ENCODE data around the gene UBXN6.

UBXN6 gene

GRCh38 chr19:4456843-4457653 is 546 bp downstream of the UBXN6 start:
- no peak for DNase-seq (ENCODE audit: low spot score)

GRCh38 chr19:4456476-4456842 is 1.1 kb downstream of the UBXN6 start:
- peak; percentile 56 for DNase-seq (ENCODE audit: low spot score)

GRCh38 chr19:4455719-4456475 is 1.7 kb downstream of the UBXN6 start:
- peak; percentile 72 for DNase-seq (ENCODE audit: low spot score)

DNA sequence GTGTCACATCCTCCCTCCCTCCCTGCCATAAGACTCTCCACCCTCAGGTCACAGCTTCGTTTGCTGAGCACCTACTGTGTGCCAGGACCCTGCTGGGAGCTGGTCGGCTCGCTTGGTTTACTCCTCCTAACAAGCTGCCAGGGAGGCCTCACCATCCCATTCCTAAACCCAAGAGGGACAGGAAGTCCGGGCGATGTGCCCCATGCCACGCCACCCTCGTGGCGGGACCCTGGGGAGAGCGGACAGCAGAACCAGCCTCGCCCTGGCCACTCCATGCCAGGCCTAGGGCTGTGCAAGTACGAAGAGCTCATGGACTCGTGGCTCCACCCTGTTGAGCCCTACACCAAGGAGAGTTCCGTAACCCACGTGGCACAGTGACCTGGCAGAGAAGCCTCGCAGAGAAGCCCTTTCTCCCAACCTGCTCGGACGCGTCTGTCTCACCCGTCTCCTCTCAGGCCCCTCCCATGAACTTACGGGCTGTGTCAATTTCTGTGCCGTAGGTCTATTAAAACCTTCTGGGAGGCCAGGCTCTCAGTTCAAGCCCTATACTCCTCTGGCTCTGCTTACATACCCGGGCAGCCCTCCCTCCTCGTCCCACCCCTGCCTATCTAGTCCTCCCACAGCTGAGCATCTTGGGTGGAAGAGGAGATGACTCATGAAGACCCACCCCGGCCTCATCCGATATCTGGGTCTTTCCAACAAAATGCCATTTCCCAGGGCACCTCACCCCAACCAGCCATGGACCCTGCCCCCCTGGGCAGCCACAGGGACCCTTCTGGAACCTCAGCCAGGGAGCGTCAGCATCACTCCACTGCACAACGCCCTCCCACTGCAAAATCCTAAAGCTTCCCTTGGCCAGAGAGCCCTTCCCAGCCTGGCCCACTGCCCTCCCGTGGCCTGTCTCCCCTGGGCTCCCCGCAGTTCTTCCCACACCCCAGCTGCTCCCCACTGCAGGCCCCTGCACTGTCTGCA is 2.6 kb downstream of the UBXN6 start:
- peak; percentile 95 for DNase-seq (ENCODE audit: low spot score)

DNA sequence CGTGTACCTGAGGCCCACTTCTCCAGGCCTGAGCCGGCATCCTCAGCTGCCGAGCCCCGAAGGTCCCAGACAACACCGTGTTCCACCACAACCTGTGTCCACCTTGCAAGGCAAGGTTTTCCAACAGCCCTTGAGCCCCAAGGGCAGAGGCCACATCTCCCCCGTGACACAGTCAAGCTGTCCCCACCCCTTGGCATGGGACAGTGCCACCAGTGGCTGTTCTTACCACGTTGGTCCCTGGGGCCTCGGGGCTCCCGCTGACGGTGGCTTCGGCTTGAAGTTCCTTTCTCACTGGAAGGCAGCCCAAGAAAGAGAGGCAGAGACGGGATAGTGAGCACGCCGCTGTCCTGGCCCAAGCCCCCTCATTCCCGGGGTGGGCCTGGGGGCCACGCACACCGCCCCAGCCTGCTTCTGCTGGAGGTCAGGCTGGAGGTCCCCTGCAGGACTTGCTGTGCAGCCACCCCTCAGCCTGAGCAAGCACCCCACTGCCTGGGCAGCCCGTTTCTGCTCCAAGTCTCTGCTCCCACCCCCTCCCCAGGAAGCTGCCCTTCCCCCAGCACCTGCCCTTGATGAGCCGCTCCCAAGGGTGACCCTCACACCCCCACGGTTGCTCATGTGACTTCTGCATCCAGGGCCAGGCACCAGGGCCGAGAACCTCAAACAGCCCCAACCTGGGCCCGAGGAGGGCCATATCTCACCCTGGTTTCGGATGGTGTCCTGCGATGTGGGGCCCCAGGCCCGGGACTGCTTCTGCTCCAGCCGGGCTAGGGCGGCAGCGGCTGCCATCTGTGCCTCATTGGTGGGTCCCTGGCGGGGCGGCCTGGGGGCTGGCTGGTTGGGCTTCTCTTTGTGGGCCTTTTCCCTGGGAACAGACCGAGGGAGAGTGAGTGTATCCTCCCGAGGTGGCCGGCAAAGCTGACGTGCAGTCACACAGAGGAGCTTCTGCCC is 4.1 kb downstream of the UBXN6 start:
- no peak for DNase-seq (ENCODE audit: low spot score)

GRCh38 chr19:4452230-4452990 is 5.2 kb downstream of the UBXN6 start:
- DNase-seq (ENCODE audit: low spot score) = no peak

- DNase-seq (ENCODE audit: low spot score) = no peak
Measured at GRCh38 chr19:4449639-4450028, 8.0 kb downstream of the UBXN6 start.

GRCh38 chr19:4449022-4449638 is 8.5 kb downstream of the UBXN6 start:
- DNase-seq (ENCODE audit: low spot score) = peak; percentile 19

- DNase-seq (ENCODE audit: low spot score) = no peak
Measured at GRCh38 chr19:4448147-4448985, 9.2 kb downstream of the UBXN6 start.

DNA sequence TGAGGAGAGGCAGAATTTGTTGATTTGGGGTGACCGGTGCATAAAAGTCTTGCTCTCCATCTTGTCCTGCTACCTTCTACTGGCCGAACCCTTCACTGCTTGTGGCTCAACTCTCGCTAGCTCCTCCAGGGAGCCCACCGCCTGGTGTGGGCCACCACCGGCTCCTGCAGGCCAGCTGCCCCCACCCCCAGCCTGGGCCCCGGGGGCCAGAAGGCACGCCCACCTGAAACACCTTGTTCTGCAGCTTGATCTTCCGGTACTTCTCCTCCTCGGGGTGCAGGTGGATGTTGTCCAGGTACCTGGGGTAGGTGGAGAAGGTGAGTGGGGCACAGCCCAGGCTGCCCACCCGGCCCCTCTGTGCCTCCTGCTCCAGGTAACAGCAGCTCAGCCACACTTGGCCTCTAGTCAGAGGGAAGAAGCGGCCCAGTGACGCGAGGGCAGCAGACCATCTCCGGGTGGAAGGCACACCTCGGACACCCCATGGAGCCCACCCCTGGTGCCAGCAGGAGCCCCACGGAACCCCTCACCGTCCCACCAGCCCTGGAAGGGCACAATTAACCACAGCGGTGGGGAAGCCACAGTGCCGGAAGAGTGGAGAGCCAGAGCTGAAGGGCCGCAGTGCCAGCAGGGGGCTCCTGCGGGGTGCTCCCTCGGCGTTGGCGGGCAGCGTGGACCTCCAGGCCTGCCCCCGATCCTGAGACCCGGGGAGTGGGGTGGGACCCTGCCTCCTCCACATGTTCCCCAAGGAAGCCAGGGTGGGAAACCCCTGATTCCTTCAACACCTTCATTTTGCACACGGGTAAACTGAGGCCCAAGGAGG is 10.1 kb downstream of the UBXN6 start:
- no peak for DNase-seq (ENCODE audit: low spot score)

- DNase-seq (ENCODE audit: low spot score) = no peak
Measured at GRCh38 chr19:4446704-4447200, 10.8 kb downstream of the UBXN6 start.

DNA sequence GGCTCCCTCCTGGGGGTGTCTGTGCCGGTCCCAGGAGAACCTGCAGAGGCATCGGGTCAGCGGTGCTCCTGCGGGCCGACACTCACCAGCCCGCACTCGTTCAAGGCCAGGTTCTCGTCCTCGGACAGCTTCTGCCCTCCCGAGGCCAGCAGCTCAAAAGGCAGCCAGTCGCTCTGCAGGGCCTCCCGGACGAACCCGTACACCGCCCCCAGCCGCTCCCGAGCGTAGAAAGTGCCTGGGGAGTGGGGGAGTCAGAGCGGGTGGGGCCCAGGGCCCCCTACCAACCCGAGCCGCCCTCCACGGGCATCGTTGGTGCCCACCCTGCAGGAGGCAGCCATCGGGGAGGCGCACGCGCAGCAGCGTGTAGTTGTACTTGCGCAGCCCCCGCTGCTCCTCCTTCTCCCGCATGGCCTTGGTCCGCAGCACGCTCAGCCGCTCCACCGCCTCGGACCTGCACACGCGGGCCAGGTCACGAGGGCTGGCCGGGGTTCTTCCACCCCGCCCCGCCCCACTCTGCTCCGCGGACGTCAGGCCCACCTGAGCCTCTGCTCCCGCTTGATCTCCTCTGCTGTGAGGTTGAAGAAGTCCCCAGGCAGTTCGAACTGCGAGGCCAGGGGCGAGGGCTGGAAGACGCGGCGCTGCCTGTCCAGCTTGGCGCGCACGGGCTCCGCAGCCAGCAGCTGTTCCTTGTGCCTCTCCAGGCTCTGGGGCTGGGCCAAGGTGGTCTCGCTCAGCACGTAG is 11.5 kb downstream of the UBXN6 start:
- DNase-seq (ENCODE audit: low spot score) = no peak

- no peak for DNase-seq (ENCODE audit: low spot score)
Measured at GRCh38 chr19:4444765-4445741, 12.5 kb downstream of the UBXN6 start.

DNA sequence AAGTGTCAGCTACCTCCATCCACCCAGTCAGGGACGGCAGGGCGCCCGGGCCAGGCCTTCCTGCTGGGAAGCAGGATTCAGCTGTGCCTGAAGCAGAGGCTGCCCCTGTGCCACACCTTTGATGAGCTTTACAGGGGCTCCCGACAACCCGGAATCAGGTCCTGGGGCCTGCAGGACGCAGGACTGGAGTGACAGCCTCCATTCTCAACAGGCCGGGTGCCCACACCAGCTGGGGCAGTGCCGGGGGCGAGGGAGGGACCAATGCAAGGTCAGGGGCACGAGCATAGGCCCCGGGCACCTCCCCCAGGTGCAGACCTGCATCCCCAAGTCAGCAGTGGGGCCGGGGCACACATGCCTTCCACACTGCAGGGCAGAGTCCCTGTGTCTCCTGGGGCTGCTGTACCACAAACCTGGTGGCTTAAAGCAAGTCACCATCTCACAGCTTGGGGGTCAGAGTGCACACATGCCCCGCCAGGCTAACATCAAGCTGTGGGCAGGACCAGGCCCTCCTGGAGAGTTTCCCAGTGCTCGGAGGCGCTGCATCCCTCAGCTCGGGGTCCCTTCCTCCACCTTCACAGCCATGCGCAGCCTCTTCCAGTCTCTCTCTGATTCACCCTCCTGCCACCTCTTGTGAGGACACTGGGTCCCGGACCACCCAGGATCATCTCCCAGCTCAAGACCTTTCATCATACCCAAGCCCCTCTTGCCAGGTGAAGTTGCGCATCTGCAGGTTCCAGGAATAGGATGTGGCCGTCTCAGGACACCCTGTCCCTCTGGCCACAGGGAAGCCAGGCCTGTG is 13.4 kb downstream of the UBXN6 start:
- DNase-seq (ENCODE audit: low spot score) = no peak

DNA sequence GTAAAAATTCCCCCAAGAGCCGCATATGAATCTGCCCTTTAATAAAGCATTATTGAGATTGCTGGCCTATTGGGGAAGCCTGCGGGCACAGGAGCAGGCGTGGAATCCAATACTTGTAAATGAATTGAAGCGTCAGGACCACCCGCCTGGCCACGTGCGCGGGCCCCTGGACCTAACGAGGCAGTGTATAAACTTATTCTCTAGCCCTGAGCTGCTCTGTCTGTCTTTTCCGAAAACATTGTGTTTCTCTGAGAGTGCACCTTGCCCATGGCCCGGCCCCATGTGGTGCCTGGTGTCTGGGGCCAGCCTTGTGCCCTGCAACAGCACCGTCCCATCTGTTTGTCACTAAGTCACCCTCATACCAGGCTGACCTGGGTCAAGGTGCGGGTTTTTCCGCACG is 14.4 kb downstream of the UBXN6 start:
- no peak for DNase-seq (ENCODE audit: low spot score)

All from hematopoietic multipotent progenitor cell treated with erythropoietin and hydrocortisone succinate and interleukin-3 and kit ligand, for 15 days (in vitro differentiated cells).